Measurements from ENCODE around the gene CDHR1.

The CDHR1 gene

DNA sequence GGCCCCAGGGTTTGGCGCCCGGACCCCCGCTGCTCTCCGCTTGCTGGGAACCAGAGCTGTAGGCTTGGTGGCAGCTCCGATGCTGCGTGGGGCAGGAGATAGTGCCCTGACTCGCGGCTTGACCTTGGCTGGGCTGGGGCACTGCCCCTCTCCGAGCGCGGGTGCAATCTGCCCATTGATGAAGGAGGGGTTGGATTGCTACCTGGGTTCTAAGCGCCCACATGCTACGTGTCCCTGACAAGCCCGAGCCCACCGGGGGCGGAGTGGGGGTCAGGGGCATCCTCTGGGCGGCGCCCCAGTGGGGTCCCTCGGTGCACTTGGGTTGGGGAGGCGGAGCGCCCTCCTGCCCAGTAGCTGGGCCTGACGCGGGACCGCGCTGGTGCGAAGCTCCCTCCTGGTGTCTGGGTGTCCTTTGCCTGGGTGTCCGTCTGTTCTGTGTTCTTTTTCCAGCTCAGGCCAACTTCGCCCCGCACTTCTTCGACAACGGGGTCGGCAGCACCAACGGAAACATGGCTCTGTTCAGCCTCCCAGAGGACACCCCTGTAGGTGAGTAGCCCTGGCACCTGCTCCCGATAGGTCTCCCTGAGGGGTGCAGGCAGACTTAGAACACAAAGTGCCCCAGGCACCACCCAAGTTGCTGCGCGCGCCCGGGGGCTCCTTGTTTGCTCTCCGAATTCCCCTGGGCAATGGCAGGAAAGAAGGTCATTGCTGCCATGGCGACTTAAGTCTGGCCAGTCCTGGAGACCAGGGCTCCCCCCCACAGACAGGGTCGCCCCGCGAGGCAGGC, 900 bp downstream of the CDHR1 start:
- H3K27ac ChIP-seq, result no peak overlapping the region
- TF ChIP-seq, protein P1, sequence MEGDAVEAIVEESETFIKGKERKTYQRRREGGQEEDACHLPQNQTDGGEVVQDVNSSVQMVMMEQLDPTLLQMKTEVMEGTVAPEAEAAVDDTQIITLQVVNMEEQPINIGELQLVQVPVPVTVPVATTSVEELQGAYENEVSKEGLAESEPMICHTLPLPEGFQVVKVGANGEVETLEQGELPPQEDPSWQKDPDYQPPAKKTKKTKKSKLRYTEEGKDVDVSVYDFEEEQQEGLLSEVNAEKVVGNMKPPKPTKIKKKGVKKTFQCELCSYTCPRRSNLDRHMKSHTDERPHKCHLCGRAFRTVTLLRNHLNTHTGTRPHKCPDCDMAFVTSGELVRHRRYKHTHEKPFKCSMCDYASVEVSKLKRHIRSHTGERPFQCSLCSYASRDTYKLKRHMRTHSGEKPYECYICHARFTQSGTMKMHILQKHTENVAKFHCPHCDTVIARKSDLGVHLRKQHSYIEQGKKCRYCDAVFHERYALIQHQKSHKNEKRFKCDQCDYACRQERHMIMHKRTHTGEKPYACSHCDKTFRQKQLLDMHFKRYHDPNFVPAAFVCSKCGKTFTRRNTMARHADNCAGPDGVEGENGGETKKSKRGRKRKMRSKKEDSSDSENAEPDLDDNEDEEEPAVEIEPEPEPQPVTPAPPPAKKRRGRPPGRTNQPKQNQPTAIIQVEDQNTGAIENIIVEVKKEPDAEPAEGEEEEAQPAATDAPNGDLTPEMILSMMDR (IDR thresholded peaks at IDR 0.05), result no peak
- H3K4me3 ChIP-seq, result peak overlapping the region; percentile 65
- DNase-seq (ENCODE audit: low spot score), result no peak

DNA sequence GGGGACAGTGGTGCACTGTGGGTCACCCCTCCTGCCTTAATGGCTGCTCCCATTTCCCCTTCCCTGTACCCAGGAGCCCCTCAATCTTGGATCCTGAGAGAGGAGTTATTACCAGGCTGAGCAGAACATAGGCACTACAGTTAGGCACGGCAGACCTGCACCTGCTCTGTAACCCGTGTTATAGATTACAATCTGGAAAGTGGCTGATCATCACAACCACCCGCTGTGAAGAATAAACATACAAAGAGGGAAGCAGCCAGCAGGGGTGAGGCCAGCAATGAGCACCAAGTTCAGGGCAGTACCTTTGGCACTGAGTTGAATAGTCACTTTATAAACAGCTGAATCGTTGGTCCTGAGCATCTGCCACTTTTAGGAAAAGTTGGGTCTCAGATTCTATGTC, 1.7 kb downstream of the CDHR1 start:
- Histone ChIP-seq H3K27ac (no peak overlapping the region), H3K4me3 (no peak overlapping the region)
- no peak for DNase-seq (ENCODE audit: low spot score)
- TF ChIP-seq, protein P1 (IDR thresholded peaks at IDR 0.05), result no peak

DNA sequence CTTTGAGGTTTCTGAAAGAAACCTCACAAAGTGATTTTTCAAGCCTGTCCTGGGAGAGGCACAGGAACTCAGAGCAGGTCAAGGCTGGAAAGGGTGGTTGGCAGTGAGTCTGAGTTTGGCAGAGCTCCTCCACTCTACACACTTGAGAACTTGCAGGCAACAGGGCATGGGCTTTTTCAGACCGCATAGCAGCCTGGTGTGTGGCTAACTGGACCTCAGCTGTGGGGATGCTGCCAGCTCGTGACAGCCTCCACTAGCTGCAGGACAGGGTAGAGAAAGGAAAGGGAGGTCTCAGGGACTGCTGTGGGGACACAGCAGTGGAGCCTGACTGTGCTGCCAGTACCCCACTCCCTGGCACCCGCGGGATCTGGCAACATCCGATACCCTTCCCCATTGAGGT, 2.6 kb downstream of the CDHR1 start:
- TF ChIP-seq, protein P1 (IDR thresholded peaks at IDR 0.05), result no peak

DNA sequence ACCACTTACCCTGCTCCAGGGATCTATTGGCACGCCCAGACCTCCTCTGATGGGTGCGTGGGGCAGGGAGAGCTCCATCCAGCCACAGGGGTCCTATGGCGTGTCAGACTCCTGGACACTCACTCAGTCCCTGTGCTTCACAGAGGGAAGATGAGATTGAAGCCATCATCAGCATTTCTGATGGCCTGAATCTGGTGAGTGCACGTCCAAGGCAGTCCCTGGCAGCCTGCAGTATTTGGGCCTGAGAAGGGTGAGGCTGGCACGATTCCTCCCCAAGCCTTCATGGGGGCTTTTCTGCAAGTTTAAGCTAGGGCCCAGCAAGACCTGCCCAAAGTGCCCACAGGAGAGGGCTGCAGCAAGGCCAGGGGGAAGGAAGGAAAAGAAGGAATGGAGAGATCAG, 3.3 kb downstream of the CDHR1 start:
- TF ChIP-seq, protein P1 (IDR thresholded peaks at IDR 0.05), result no peak

More for the DNA sequence above, 2.6 kb downstream of the CDHR1 start:
- Histone ChIP-seq H3K4me3 (no peak overlapping the region), H3K27ac (no peak overlapping the region)
- DNase-seq (ENCODE audit: low spot score), result no peak

DNA sequence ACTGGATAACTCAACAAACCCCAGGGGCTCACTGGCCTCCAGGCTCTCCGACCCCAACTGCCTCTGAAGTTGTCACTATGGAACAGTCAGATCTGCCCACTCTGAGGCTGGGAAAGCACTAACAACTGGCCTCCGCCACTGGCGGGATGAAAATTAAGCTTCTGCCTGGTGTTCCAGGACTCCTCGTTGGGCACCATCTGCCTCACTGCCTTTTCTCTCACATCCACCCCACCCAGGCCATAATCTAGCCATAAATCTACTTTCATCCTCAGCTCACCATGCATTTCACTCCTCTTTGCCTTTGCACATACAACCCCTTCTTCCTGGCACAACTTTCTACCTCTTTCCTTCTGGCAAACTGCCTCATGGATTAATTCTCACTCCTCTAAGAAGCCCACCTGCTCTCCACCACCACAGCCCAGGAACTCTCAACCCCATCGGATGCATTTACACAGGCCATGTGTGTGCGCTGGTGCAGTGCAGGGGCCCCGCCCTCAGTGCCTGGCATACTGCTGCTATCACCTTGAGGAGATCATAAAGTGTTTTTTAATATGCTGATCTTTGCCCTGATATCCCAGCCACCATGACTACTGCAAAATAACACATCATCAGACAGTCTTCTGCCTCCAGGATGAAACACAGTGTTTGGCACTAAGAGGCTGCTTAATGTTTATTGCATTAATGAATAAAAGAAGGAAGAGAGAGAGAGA, 4.0 kb downstream of the CDHR1 start:
- Histone ChIP-seq H3K27ac (no peak overlapping the region), H3K4me3 (no peak overlapping the region)
- TF ChIP-seq, protein P1 (IDR thresholded peaks at IDR 0.05), result no peak
- DNase-seq (ENCODE audit: low spot score), result no peak

More for the DNA sequence above, 3.3 kb downstream of the CDHR1 start:
- DNase-seq (ENCODE audit: low spot score), result no peak
- Histone ChIP-seq H3K4me3 (no peak overlapping the region), H3K27ac (no peak overlapping the region)

DNA sequence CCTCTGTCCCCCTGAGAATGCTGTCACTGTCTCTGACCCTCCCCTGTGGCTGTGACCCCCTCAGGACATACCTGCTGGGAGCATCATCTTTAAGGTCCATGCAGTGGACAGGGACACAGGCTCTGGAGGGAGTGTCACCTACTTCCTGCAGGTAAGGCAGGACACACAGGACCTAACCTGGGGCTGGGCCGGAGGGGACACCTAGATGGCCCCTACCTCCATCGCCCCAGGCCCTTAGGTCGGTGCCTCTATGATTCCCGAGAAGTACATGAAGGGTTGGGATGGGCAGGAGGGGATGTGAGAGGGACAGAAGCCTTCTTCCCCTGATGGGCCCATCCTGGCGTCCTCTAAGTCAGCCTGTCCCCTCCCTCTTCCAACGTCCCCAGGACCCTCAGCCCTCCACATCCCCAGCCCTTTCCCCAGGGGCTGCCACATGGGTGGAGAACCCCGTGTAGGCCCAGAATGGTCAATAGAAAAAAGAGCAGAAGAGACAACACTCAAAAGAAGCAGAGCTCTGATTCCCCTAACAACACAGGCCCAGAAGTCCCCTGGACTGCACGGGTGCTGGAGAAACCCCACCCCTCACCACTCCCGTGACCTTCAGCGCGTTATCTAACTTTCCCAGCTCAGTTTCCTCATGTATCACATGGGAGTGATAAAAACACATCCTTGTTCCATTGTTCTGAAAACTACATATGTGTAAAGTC, 6.4 kb downstream of the CDHR1 start:
- no peak for DNase-seq (ENCODE audit: low spot score)
- TF ChIP-seq, protein P1 (IDR thresholded peaks at IDR 0.05), result no peak
- H3K27ac ChIP-seq, result no peak overlapping the region
- no peak overlapping the region for H3K4me3 ChIP-seq
